Measurements from ENCODE around the gene ADGRL2.

GRCh38 chr1:81967951-81968350 lies 167.2 kb downstream of the ADGRL2 start:
- no peak for TF ChIP-seq CTCF (IDR thresholded peaks at IDR 0.05)
- no peak for TF ChIP-seq POLR2A (IDR thresholded peaks at IDR 0.05)
